Measurements from ENCODE around the gene PRKN. TPM values are rescaled to one million over a fixed set of nuclear protein-coding genes. Genes with fewer than 3 reads are reported as not detected.

The PRKN gene
- total and polyA plus RNA-seq, 8 donors = 0.82 to 7.2 (median 2.9) TPM

GRCh38 chr6:161668665-161669064 is 1058.9 kb downstream of the PRKN start:
- no peak for ATAC-seq
- H3K9me3 ChIP-seq = no peaks in the 10 kb centered on the region
- TF ChIP-seq CTCF (IDR thresholded peaks at IDR 0.05) = no peak
- intact Hi-C loops (cut with DNase I) = no loop called here
- WGBS, 2 donors = 88 to 92% methylated on average over 2 of the region's 2 CpGs
- no peaks in the 10 kb centered on the region for H3K27me3 ChIP-seq
- no peaks in the 10 kb centered on the region for H3K4me1 ChIP-seq
- DNase-seq = no peak
- FAIRE-seq = no peak
- no peaks in the 10 kb centered on the region for H3K36me3 ChIP-seq
- no peak overlapping the region for H3K4me3 ChIP-seq
- H3K27ac ChIP-seq = no peak overlapping the region

- Histone ChIP-seq H3K4me3 (no peak overlapping the region), H3K27me3 (no peaks in the 10 kb centered on the region), H3K27ac (no peak overlapping the region), H3K4me1 (no peaks in the 10 kb centered on the region), H3K9me3 (no peaks in the 10 kb centered on the region), H3K36me3 (no peaks in the 10 kb centered on the region)
- no peak for FAIRE-seq
- ATAC-seq = no peak
- 95 to 100% methylated on average over 1 of the region's 1 CpG for WGBS, 2 donors
- DNase-seq = no peak
- intact Hi-C loops (cut with DNase I) = no loop called here
- TF ChIP-seq CTCF (IDR thresholded peaks at IDR 0.05) = no peak
Observed at GRCh38 chr6:161667957-161668356, 1059.6 kb downstream of the PRKN start.

- no peak for ATAC-seq
- H3K4me3 ChIP-seq = no peak overlapping the region
- 90 to 96% methylated on average over 8 of the region's 8 CpGs for WGBS, 2 donors
Observed at GRCh38 chr6:161663682-161664081, 1063.9 kb downstream of the PRKN start.

GRCh38 chr6:161660666-161661571 is 1066.6 kb downstream of the PRKN start:
- H3K4me3 ChIP-seq = no peak overlapping the region
- no peaks in the 10 kb centered on the region for H3K36me3 ChIP-seq
- no peaks in the 10 kb centered on the region for H3K27me3 ChIP-seq
- FAIRE-seq (no peak), DNase-seq (no peak), ATAC-seq (no peak)
- no peaks in the 10 kb centered on the region for H3K9me3 ChIP-seq
- intact Hi-C loops (cut with DNase I) = no loop called here
- no peak overlapping the region for H3K27ac ChIP-seq
- 90 to 94% methylated on average over 10 of the region's 10 CpGs for WGBS, 2 donors
- no peaks in the 10 kb centered on the region for H3K4me1 ChIP-seq
- TF ChIP-seq CTCF (IDR thresholded peaks at IDR 0.05) = no peak

More at GRCh38 chr6:161663682-161664081, 1063.9 kb downstream of the PRKN start:
- no peak overlapping the region for H3K27ac ChIP-seq
- no peak for FAIRE-seq
- H3K27me3 ChIP-seq = no peaks in the 10 kb centered on the region
- H3K36me3 ChIP-seq = no peaks in the 10 kb centered on the region
- no peaks in the 10 kb centered on the region for H3K9me3 ChIP-seq
- no peaks in the 10 kb centered on the region for H3K4me1 ChIP-seq
- intact Hi-C loops (cut with DNase I) = no loop called here
- DNase-seq = no peak
- TF ChIP-seq CTCF (IDR thresholded peaks at IDR 0.05) = no peak

- no peak for DNase-seq
- no peak for ATAC-seq
- TF ChIP-seq CTCF (IDR thresholded peaks at IDR 0.05) = no peak
Observed at GRCh38 chr6:161658211-161658610, 1069.4 kb downstream of the PRKN start.

More at GRCh38 chr6:161658211-161658610, 1069.4 kb downstream of the PRKN start:
- 56 to 58% methylated on average over 4 of the region's 4 CpGs for WGBS, 2 donors
- intact Hi-C loops (cut with DNase I) = no loop called here
- Histone ChIP-seq H3K27me3 (no peaks in the 10 kb centered on the region), H3K36me3 (no peaks in the 10 kb centered on the region), H3K9me3 (no peaks in the 10 kb centered on the region), H3K27ac (no peak overlapping the region), H3K4me3 (no peak overlapping the region), H3K4me1 (no peaks in the 10 kb centered on the region)
- no peak for FAIRE-seq

Measured in pancreas (tissue), 10 donors.